Lower lobe of right lung (tissue), 2 donors: ENCODE measurements around the gene ABI3BP. TPM values are rescaled to one million over a fixed set of nuclear protein-coding genes. Genes with fewer than 3 reads are reported as not detected.
A peak's percentile ranks its signal among the peaks of the same experiment; 100 is the strongest.

ENCODE experiments used
- ATAC-seq, 2 donors: fragments of 200-7000 bp; cut with Tn5 transposase; one replicate each; pipeline ENCODE4 v1.9.1; 2020 to 2022; ENCODE audit warnings: mild to moderate bottlenecking in 2 of 2, moderate library complexity in 2 of 2
- DNase-seq: peaks from one replicate; pipeline ENCODE4 v3.0.0-alpha.2; 2020
- H3K27ac ChIP-seq: fragments of 200-600 bp; one replicate; pipeline ENCODE4 v1.8.0; 2022
- H3K27me3 ChIP-seq: fragments of 200-600 bp; one replicate; pipeline ENCODE4 v1.8.0; 2022; ENCODE audit warnings: low read depth
- H3K36me3 ChIP-seq: fragments of 200-600 bp; one replicate; pipeline ENCODE4 v1.8.0; 2022; ENCODE audit warnings: mild to moderate bottlenecking
- H3K4me1 ChIP-seq: fragments of 200-600 bp; one replicate; pipeline ENCODE4 v1.8.0; 2022
- H3K4me3 ChIP-seq: fragments of 200-600 bp; one replicate; pipeline ENCODE4 v1.8.0; 2022; ENCODE audit warnings: mild to moderate bottlenecking
- H3K9me3 ChIP-seq: fragments of 200-600 bp; one replicate; pipeline ENCODE4 v1.8.0; 2022
- CTCF ChIP-seq: fragments of 200-600 bp; IDR thresholded peaks from one replicate; pipeline ENCODE4 v1.8.0; 2022; ENCODE audit warnings: antibody characterized with exemption, mild to moderate bottlenecking
- intact Hi-C: fragments of 100-400 bp; cut with DNase I; formaldehyde crosslinking; loops from one replicate; pipeline ENCODE4 v1.11.0; 2022
- total RNA-seq: library from RNA; stranded (reverse); fragmentation: NEBNext Ultra II Directional; extraction: Animal tissue kit (Norgen Biotek cat#: 25700); gene quantifications from one replicate; pipeline ENCODE4 v1.2.1, GENCODE V29; 2021
- donor health status: DM: no; HTN: yes; CAD: no; lungs with severe emphysema.

The ABI3BP gene
- total RNA-seq, 1 donor from 2014 or later = 108 TPM

- Histone ChIP-seq H3K36me3 (peaks cover 4% of the 10 kb centered on the region), H3K4me3 (no peak overlapping the region), H3K27me3 (no peaks in the 10 kb centered on the region), H3K27ac (peak overlapping the region; percentile 0), H3K4me1 (no peaks in the 10 kb centered on the region), H3K9me3 (no peaks in the 10 kb centered on the region)
- peak; percentile 42 to 78 for ATAC-seq
- DNase-seq = no peak
- intact Hi-C loops = no loop called here
- TF ChIP-seq CTCF = no peak
These were observed 148.9 kb downstream of the ABI3BP start for GRCh38 chr3:100844063-100844936.

- no peak overlapping the region for H3K4me3 ChIP-seq
- ATAC-seq (no peak), DNase-seq (no peak)
- H3K4me1 ChIP-seq = no peaks in the 10 kb centered on the region
- H3K27ac ChIP-seq = no peak overlapping the region
- no peak for TF ChIP-seq CTCF
- H3K36me3 ChIP-seq = peaks cover 8% of the 10 kb centered on the region
- intact Hi-C loops = no loop called here
- no peaks in the 10 kb centered on the region for H3K27me3 ChIP-seq
- no peaks in the 10 kb centered on the region for H3K9me3 ChIP-seq
These were observed 155.1 kb downstream of the ABI3BP start for GRCh38 chr3:100838157-100838556.

- no peak for TF ChIP-seq CTCF
- H3K36me3 ChIP-seq = peaks cover 8% of the 10 kb centered on the region
- no peaks in the 10 kb centered on the region for H3K27me3 ChIP-seq
- no peak overlapping the region for H3K4me3 ChIP-seq
- no peaks in the 10 kb centered on the region for H3K9me3 ChIP-seq
- no peak for ATAC-seq
- DNase-seq = no peak
- H3K4me1 ChIP-seq = no peaks in the 10 kb centered on the region
- intact Hi-C loops = no loop called here
- no peak overlapping the region for H3K27ac ChIP-seq
These were observed 156.6 kb downstream of the ABI3BP start for GRCh38 chr3:100836661-100837060.

GRCh38 chr3:100834332-100834731 is 158.9 kb downstream of the ABI3BP start:
- H3K36me3 ChIP-seq = peaks cover 4% of the 10 kb centered on the region
- TF ChIP-seq CTCF = no peak
- H3K4me1 ChIP-seq = no peaks in the 10 kb centered on the region
- H3K9me3 ChIP-seq = no peaks in the 10 kb centered on the region
- intact Hi-C loops = no loop called here
- DNase-seq (no peak), ATAC-seq (no peak)
- H3K27me3 ChIP-seq = no peaks in the 10 kb centered on the region
- H3K27ac ChIP-seq = no peak overlapping the region
- no peak overlapping the region for H3K4me3 ChIP-seq

- no peak for TF ChIP-seq CTCF
- DNase-seq = no peak
- intact Hi-C loops = no loop called here
These were observed 159.7 kb downstream of the ABI3BP start for GRCh38 chr3:100833483-100833882.

More at GRCh38 chr3:100833483-100833882, 159.7 kb downstream of the ABI3BP start:
- Histone ChIP-seq H3K4me1 (no peaks in the 10 kb centered on the region), H3K27me3 (no peaks in the 10 kb centered on the region), H3K36me3 (no peaks in the 10 kb centered on the region), H3K9me3 (no peaks in the 10 kb centered on the region), H3K27ac (no peak overlapping the region), H3K4me3 (no peak overlapping the region)
- ATAC-seq = no peak
